D341Med (cell line): Measurements from ENCODE around the gene KLHL29.

Experiments
- DNase-seq: peaks from one replicate; pipeline ENCODE4 v3.0.0; 2012; ENCODE audit warnings: low spot score

Gene KLHL29

DNA sequence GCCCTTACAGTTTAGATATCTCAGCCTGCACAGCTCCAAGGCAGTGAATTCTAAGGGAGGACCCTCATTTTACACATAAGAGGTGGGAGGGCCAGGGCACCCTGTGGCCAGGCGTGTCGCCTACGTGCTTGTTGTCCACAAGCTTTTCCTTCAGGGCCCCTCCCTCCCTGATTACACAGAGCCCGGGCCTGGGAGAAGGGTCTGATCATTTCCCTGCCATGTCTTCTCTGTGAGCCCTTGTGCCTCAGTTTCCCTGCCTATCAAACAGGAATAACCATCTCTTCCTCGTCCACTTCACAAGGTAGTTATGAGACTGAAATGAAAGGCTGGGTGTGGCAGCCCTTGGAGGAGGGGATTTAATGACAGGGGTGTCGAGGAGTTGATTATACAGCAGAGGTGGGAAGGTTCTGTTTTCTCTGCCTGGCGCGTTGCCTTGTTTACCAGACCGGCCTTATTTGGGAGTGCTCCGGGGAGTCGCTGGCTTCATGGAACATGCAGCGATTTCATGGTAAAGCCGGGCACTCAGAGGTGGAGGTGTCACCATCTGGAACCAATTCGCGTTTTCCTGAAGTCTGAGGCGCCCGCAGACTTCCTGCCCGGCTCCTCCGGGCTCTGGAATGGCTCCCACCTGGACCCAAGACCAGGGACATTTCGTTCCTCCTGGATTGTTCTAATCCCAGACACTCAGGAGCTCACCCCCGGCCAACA lies 208.9 kb downstream of the KLHL29 start:
- DNase-seq, result no peak

- no peak for DNase-seq
These were observed 209.5 kb downstream of the KLHL29 start for GRCh38 chr2:23594460-23594825.

DNA sequence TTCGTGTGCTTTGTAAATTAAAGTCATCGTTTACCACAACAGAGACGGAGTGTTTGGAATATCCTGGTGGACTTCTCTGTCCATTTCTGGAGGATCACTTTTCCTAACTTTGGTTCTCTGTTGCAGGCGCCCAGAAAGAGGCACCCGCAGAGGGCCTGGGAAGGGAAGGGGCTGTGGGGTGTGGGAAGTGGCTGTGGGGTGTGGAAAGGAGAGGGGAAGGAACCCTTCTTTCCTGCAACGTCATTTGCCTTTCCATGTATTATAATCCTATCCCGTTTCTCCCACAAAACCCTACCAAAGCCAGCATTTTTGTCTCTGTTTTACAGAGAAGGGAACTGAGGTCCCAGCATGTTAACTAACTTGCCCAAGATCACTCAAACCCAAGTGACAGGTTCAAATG lies 210.0 kb downstream of the KLHL29 start:
- DNase-seq, result no peak

GRCh38 chr2:23595601-23596251 lies 210.7 kb downstream of the KLHL29 start:
- DNase-seq, result peak; percentile 57

GRCh38 chr2:23596316-23596885 lies 211.4 kb downstream of the KLHL29 start:
- no peak for DNase-seq

DNA sequence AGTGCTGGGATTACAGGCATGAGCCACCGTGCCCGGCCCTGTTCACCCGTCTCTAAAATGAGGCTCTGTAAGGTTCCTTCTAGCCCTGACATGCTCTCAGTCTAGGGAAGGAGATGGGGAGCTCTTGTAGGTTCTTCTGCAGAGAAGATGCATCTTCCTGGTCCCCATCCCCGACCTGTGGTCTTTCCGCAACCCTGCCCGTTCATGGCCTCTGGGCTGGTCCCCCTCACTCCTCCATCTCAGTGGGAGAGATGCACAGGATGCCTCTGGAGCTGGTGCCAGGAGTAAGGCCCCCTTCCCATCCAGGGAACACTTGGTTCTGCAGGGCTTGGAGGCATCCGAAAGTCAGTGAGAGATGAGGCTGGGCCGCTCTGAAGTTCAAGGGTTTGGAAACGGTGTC lies 212.7 kb downstream of the KLHL29 start:
- DNase-seq, result no peak

- no peak for DNase-seq
These were observed 214.0 kb downstream of the KLHL29 start for GRCh38 chr2:23599006-23599405.

- no peak for DNase-seq
These were observed 214.7 kb downstream of the KLHL29 start for GRCh38 chr2:23599667-23600066.

DNA sequence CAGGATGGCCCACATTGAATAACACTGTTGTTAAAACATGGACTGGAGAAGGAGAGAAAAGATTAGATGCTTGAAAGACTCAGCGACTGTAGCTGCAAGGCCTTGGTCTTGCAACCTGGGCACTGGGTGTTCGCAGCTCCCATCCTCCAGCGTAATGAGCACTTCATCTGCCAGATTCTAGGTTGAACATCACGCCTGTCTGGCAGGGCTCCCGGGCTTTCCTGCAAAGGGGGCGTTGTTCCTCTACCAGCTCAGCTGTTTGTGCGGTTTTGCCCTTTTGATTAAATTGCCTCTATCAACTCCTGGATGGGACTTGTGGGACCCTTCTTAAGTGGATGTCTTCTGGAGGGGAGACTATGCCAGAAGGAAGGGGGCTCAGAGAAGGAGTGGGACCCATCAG lies 215.4 kb downstream of the KLHL29 start:
- DNase-seq, result no peak

- DNase-seq, result no peak
These were observed 216.5 kb downstream of the KLHL29 start for GRCh38 chr2:23601301-23601965.

- no peak for DNase-seq
These were observed 217.1 kb downstream of the KLHL29 start for GRCh38 chr2:23602116-23602515.

DNA sequence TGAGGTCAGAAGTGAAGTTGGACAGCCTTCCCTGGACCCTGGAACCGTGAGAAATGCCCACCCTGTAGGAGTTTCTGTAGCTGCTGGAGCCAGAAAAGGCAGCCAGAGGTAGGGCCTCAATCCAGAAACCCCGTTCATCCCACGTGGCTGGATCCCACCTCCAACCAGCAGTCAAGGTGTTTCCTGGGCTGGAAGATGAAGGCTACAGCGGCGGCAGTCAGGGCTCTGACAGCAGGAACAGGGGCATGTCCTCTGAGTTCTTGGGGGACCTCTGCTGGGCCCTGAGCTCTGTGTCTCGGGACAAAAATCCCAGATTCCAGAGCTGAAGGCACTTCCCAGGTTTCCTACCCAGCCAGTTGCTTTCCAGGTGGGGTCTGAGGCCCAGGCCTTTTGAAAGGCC lies 218.2 kb downstream of the KLHL29 start:
- no peak for DNase-seq

- DNase-seq, result no peak
These were observed 218.6 kb downstream of the KLHL29 start for GRCh38 chr2:23603581-23603980.

DNA sequence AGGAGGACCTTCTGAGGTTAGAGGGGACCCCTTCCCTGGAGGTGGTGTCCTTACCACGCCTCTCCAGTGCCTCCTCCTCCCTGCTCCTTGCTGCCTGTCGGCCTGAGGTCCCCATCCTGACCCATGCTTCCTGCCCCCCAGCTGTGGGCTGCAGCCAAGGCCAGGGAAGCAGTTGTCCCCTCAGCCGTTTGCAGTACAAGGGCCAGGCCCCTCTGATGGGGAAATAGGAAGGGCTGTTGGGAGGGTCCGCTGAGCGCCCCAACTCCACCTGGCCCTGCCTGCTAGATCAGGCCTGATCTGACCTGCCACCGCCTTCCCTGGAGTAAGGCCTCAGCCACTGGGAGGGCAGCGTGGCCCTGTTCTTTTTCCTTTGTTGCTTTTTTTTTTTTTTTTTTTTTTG lies 219.8 kb downstream of the KLHL29 start:
- DNase-seq, result no peak

- no peak for DNase-seq
These were observed 220.3 kb downstream of the KLHL29 start for GRCh38 chr2:23605236-23605635.

- DNase-seq, result no peak
These were observed 221.2 kb downstream of the KLHL29 start for GRCh38 chr2:23606196-23606595.

- DNase-seq, result no peak
These were observed 222.0 kb downstream of the KLHL29 start for GRCh38 chr2:23606968-23607367.

DNA sequence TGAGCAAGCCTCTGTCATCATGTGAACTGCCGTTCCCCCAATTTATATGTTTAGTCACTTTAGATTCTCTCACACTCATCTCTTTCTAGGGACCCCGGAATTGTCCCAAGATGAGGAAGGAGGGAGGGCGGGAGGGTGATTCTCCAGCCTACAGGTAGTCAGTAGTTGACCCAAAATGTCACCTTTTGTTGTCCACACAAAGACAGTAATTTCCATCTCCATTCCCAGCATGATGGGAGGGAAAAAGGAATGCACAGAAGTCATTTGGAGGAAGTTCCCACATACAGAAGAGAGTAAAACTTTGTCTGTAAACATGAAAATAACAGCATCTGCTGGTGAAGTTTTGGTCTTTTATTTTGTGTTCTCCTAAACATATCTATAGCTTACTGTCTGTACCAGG lies 222.9 kb downstream of the KLHL29 start:
- no peak for DNase-seq

- DNase-seq, result no peak
These were observed 224.3 kb downstream of the KLHL29 start for GRCh38 chr2:23609254-23609653.

- DNase-seq, result no peak
These were observed 226.9 kb downstream of the KLHL29 start for GRCh38 chr2:23611839-23612238.

GRCh38 chr2:23614701-23615100 lies 229.7 kb downstream of the KLHL29 start:
- no peak for DNase-seq

GRCh38 chr2:23615216-23616020 lies 230.4 kb downstream of the KLHL29 start:
- no peak for DNase-seq
